Left hindlimb (tissue), 1 donor: ENCODE results near the gene NBPF6.
"Not testable (repeated sequence)": the region's sequence is repeated elsewhere in the genome, so short reads cannot be mapped to it uniquely, and the experiment has no call there.

ENCODE experiments used
- DNase-seq: peaks from one replicate; pipeline ENCODE4 v3.0.0-alpha.2; 2018

Gene NBPF6

DNA sequence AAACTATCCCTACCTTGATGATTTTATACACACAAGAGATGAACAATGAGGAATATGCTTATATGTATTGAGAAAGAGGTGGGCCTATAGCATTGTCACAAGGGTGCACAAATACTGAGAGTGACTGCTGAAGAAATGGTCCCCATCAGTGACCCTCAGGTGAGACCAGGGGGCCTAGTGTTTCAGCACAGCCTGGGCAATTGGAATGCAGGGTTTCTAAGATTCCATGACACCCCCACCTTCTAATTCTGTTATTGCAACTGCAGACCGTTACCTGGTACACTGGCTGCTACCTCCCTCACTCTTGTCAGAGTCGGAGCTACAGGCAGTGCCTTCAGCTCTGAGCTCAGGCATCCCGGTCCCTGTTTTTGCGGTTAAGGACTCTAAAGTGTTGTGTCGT is at the start of gene NBPF6:
Gene NBPF6, plus strand, starts transcription at position 301 of the 400 bp plus-strand sequence. CDS start 259 bp downstream, outside the sequence.
- not testable (repeated sequence) for DNase-seq

- not testable (repeated sequence) for DNase-seq
These were observed 38.9 kb upstream of the NBPF6 start for GRCh38 chr1:108411098-108411833.

DNA sequence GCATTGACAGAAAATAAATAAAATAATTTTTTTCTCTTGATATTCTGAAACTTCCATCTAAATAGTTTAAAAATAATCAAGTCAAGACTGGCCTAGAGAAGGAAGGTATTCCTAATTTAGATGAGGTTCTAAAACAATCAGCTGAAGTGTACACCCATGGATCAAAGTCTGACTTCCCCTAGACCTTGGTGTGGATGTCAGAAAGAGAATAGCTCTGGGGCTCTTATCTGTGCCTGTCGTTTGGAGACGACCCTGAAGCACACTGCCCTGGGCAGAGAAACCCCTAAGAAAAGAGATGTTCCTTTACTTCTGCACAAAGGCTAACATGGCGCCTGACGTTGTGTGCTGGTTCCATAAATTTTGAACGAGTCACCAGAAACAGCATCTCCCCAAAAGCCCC is 30.0 kb upstream of the NBPF6 start:
- DNase-seq, result not testable (repeated sequence)

DNA sequence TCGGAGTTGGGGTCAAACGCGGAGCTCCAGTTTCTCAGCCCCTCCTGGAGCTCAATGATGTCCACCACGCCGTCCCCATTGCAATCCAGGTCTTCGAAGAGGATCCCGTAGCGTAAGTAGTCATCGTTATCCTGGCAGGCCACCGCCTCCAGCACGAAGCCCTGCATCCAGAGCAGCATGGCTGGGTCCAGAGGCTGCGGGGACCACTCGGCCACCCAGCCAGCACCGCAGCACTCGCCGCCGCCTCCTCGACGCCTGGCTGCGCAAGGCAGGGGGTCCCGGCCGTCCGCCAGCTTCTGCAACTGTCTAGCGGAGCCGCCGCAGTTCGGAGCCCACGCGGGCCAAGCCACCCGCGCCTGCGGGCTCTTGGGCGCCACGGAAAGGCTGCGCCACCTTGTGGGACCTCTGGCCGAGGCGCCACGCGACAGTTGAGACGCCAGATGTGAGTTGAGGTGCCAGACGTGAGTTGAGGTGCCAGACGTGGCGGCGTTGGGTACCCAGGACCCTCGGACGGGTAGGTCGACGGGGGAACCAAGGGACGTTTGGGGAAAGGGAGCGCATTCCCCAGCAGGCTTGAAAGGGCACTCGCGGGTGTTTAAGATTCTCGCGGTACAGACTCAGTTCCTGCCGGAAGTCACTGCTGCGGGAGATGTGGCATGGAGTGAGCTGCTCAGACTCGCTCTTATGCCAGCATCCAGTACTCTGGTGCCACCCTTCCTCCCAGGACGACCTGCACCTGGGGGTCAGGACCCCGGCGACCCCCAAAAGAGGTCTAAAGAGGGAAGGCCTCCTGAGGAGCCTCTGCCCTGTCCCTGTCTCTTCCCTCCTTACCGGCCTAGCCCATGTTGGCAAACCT is 28.9 kb upstream of the NBPF6 start:
- DNase-seq, result not testable (repeated sequence)

DNA sequence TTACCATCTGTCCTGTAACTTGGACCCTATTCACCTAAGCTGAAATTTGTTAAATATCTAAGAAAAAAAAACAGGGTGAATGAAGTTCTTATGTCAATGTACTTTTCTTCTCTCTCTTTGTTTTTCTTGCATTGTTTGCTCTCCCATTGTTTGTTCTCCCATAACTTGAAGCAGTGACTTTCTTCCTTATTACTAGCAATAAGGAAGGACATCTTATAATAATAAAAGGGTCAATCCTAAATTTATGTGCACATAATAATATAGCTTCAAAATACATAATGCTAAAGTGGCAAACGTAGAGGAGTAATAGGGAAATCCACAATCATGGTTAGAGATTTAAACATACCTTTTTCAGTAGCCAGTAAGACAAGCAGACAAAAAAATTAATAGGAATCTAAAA is 23.3 kb upstream of the NBPF6 start:
- DNase-seq, result not testable (repeated sequence)

DNA sequence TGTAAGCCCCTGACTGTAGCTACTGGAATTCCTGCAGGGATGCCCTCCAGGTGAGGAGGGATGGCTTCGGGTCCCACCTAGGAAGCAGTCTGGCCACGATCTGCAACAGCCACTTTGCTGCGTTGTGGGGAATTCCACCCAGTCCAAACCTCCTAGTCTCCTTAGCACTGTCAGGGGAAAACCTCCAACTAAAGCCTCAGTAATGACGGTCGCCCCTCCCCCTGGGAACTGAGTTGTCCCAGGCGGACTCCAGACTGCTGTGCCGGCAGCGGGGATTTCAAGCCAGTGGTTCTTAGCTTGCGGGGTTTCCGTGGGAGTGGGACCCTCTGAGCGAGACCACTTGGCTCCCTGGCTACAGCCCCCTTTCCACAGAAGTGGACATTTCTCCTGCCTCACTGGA is 18.1 kb upstream of the NBPF6 start:
- not testable (repeated sequence) for DNase-seq

DNA sequence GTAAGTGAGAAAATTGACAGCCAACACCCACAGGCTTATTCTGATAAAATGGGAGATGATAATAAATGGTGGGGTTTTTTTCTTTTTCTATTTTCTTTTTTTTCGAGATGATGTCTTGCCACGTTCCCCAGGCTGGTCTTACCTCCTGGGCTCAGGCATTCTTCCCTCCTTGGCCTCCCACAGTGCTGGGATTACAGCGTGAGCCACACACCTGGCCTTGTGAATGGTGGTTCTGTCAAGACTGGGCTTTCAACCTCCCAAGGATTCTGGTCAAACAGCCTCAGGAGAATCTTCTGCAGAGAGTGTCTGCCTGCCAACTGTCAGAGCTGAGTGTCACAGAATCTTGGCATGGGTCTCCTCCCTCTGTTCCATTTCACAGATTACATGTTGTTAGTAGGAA is 16.7 kb upstream of the NBPF6 start:
- DNase-seq, result not testable (repeated sequence)

DNA sequence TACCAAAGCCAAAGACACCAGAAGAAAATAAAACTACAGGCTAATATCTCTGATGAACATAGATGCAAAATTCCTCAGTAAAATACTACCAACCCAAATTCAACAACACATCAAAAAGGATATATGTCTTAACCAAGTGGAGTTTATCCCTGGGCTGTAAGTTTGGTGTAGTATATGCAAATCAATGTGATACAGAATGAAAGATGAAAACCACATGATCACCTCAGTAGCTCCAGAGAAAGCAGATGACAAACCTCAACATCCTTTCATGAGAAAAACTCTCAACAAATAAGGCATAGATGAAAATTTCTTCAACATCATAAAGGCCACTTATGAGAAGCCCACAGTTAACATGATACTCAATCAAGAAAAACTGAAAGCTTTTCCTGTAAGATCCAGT is 11.6 kb upstream of the NBPF6 start:
- not testable (repeated sequence) for DNase-seq

DNA sequence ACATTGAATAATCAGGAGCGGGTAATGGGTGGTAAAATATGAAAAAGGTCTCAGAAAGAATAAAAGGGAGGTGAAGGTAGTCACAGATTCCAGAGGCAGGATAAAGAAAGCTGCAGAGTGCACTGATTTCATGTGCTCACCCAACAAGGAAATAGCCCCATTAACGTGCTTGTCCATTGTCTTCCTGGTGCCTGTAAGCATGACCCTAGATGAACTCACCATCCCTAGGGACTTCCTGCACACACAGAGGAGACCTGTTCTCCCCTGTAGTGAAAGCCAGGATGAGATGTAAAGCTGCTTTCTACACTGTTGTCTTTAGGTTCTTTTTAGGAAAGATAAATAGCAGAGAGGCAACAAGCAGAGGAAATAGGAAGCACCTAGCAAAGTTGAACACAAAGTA is 4.4 kb downstream of the NBPF6 start:
- not testable (repeated sequence) for DNase-seq

DNA sequence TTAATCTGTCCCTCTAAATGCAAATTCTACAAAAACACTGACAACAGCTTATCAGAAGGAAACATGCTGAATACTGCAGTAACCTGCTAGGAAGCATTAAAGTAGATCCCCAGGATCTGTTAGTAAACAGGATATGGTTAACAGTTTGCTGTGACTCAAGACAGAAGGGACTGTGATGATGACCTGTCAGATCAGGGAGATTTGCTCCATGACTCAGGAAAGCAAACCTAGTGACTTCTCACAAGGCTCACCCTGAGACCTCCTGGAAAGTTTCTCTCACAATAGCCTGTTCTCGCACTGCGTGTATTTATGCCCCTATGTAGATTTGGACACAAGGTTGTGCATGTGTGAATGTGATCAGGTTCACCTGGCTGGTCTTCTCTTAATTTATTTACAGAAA is 8.5 kb downstream of the NBPF6 start:
- DNase-seq, result not testable (repeated sequence)

GRCh38 chr1:108461758-108462157 is 11.6 kb downstream of the NBPF6 start:
- not testable (repeated sequence) for DNase-seq

DNA sequence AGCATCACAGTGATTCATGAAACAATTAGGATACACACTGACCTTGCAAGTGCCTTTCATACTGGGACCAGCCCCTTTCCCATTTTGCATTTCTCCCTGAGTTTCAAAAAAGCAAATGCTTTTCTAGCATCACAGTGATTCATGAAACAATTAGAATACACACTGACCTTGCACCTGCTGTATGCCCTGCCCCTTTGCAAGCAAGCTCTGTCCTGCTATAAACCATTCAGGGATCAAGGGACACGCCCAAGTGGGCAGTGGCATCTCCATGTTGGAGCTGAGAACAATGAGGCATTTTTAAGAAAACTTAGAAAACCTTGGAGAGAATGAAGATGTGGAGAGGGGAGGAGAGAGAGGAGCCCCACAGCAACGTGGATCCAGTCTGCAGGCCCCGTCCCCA is 13.8 kb downstream of the NBPF6 start:
- DNase-seq, result not testable (repeated sequence)

- DNase-seq, result not testable (repeated sequence)
These were observed 16.0 kb downstream of the NBPF6 start for GRCh38 chr1:108466166-108466565.

- DNase-seq, result not testable (repeated sequence)
These were observed 17.0 kb downstream of the NBPF6 start for GRCh38 chr1:108467155-108467554.

DNA sequence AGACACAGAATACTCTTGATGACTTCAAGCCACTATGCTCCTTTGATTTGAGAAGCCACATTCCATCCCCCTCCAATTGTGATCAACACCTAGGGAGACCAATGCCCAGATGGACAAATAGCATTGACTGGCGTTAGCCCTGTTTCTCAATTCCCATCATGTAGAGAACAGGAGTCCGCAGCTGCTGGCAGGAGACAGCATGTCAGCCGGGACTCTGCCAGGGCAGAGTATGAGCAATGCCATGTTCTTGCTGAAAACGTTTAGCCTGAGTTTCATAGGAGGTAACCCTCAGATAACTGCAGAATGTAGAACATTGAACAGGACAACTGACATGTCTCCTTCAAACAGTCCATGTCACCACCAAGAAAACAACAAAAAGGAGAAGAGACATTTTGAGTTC is 20.6 kb downstream of the NBPF6 start:
- DNase-seq, result not testable (repeated sequence)

DNA sequence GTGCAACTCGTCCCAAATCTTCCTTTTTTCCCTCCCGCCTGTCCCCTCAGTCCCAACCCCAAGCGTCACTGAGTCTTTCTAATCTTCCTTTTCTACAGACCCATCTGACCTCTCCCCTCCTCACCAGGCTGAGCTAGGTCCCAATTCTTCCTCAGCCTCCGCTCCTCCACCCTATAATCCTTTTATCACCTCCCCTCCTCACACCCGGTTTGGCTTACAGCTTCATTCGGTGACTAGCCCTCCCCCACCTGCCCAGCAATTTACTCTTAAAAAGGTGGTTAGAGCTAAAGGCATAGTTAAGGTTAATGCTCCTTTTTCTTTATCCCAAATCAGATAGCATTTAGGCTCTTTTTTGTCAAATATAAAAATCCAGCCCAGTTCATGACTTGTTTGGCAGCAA is 24.4 kb downstream of the NBPF6 start:
- not testable (repeated sequence) for DNase-seq

GRCh38 chr1:108478429-108479015 is 28.4 kb downstream of the NBPF6 start:
- no peak for DNase-seq

DNA sequence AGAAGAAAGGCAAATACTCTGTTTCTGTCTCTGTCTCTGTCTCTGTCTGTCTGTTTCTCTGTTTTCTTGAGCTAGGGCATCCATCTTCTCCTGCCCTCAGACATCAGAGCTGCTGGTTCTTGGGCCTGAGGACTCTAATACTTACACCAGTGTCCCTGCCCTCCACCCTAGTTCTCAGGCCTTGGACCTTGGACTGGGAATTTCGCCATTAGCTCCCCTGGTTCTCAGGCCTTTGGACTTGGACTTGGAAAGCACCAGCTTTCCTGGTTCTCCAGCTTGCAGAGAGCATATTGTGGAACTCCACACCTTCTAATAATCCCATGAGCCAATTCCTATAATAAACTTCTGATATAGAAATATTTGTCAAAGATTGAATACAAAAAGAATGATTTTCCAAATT is 32.6 kb downstream of the NBPF6 start:
- no peak for DNase-seq

- DNase-seq, result not testable (repeated sequence)
These were observed 35.8 kb downstream of the NBPF6 start for GRCh38 chr1:108485990-108486389.

DNA sequence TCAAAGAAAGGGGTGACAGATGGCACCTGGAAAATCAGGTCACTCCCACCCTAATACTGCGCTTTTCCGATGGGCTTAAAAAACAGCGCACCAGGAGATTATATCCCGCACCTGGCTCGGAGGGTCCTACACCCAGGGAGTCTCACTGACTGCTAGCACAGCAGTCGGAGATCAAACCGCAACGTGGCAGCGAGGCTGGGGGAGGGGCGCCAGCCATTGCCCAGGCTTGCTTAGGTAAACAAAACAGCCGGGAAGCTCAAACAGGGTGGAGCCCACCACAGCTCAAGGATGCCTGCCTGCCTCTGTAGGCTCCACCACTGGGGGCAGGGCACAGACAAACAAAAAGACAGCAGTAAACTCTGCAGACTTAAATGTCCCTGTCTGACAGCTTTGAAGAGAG is 36.6 kb downstream of the NBPF6 start:
- DNase-seq, result not testable (repeated sequence)

GRCh38 chr1:108495008-108495407 is 44.9 kb downstream of the NBPF6 start:
- not testable (repeated sequence) for DNase-seq

GRCh38 chr1:108496856-108497255 is 46.7 kb downstream of the NBPF6 start:
- DNase-seq, result not testable (repeated sequence)

DNA sequence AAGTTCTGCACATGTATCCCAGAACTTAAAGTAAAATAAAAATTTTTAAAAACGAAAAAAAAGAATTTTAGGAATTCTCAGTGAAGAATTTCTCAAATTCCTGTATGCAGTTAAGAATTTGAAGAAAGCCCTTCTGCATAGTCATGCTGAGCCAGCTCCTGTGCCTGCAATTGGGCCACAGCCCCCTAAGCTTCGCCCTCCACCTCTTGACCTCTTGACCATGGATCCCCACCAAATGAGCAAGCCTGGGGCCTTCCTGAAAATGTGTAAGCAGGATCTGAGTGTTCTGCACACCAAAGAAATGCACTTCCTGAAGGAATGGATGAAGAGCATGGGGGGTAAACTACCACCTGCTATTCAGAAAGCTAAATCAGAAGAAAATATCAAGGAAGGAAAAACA is 52.0 kb downstream of the NBPF6 start:
- DNase-seq, result no peak
